Measurements from ENCODE around the gene MYLK.
A peak's percentile ranks its signal among the peaks of the same experiment; 100 is the strongest.

MYLK gene

GRCh38 chr3:123682302-123682701, 201.8 kb downstream of the MYLK start:
- DNase-seq (ENCODE audit: low read depth) = no peak
- no peak overlapping the region for H3K4me3 ChIP-seq (ENCODE audit: control insufficient read depth, low read depth, low read length)
- no peak for TF ChIP-seq CTCF (conservative IDR thresholded peaks at IDR 0.05; ENCODE audit: control insufficient read depth, insufficient read depth, low read depth, low read length)

GRCh38 chr3:123679712-123680386, 204.3 kb downstream of the MYLK start:
- DNase-seq (ENCODE audit: low read depth) = no peak
- H3K4me3 ChIP-seq (ENCODE audit: control insufficient read depth, low read depth, low read length) = no peak overlapping the region
- TF ChIP-seq CTCF (conservative IDR thresholded peaks at IDR 0.05; ENCODE audit: control insufficient read depth, insufficient read depth, low read depth, low read length) = no peak

- H3K4me3 ChIP-seq (ENCODE audit: control insufficient read depth, low read depth, low read length) = no peak overlapping the region
- DNase-seq (ENCODE audit: low read depth) = peak; percentile 94
- TF ChIP-seq CTCF (conservative IDR thresholded peaks at IDR 0.05; ENCODE audit: control insufficient read depth, insufficient read depth, low read depth, low read length) = no peak
Measured at GRCh38 chr3:123678108-123678511, 206.0 kb downstream of the MYLK start.

- H3K4me3 ChIP-seq (ENCODE audit: control insufficient read depth, low read depth, low read length) = no peak overlapping the region
- no peak for DNase-seq (ENCODE audit: low read depth)
Measured at GRCh38 chr3:123672429-123673146, 211.5 kb downstream of the MYLK start.

GRCh38 chr3:123670743-123671142, 213.4 kb downstream of the MYLK start:
- no peak for TF ChIP-seq CTCF (conservative IDR thresholded peaks at IDR 0.05; ENCODE audit: control insufficient read depth, insufficient read depth, low read depth, low read length)
- no peak overlapping the region for H3K4me3 ChIP-seq (ENCODE audit: control insufficient read depth, low read depth, low read length)
- no peak for DNase-seq (ENCODE audit: low read depth)

More at GRCh38 chr3:123672429-123673146, 211.5 kb downstream of the MYLK start:
- TF ChIP-seq CTCF (conservative IDR thresholded peaks at IDR 0.05; ENCODE audit: control insufficient read depth, insufficient read depth, low read depth, low read length) = no peak

GRCh38 chr3:123668906-123669305, 215.2 kb downstream of the MYLK start:
- no peak for DNase-seq (ENCODE audit: low read depth)
- H3K4me3 ChIP-seq (ENCODE audit: control insufficient read depth, low read depth, low read length) = no peak overlapping the region
- no peak for TF ChIP-seq CTCF (conservative IDR thresholded peaks at IDR 0.05; ENCODE audit: control insufficient read depth, insufficient read depth, low read depth, low read length)

Data from fibroblast of mammary gland (primary cell).